ENCODE data around the gene CPLANE2.
A peak's percentile ranks its signal among the peaks of the same experiment; 100 is the strongest.
"Not testable (repeated sequence)": the region's sequence is repeated elsewhere in the genome, so short reads cannot be mapped to it uniquely, and the experiment has no call there.

CPLANE2 gene

GRCh38 chr1:16250524-16251251, 13.7 kb upstream of the CPLANE2 start:
- no peak overlapping the region for H3K4me3 ChIP-seq (ENCODE audit: low read length)
- DNase-seq (ENCODE audit: low read depth, low spot score) = no peak

- no peak overlapping the region for H3K4me3 ChIP-seq (ENCODE audit: low read length)
- peak; percentile 54 for DNase-seq (ENCODE audit: low read depth, low spot score)
Measured at GRCh38 chr1:16249596-16250241, 12.7 kb upstream of the CPLANE2 start.

GRCh38 chr1:16248603-16249516, 11.9 kb upstream of the CPLANE2 start:
- H3K4me3 ChIP-seq (ENCODE audit: low read length) = no peak overlapping the region
- peak; percentile 93 for DNase-seq (ENCODE audit: low read depth, low spot score)

GRCh38 chr1:16248007-16248436, 11.0 kb upstream of the CPLANE2 start:
- no peak for DNase-seq (ENCODE audit: low read depth, low spot score)
- H3K4me3 ChIP-seq (ENCODE audit: low read length) = no peak overlapping the region

GRCh38 chr1:16247441-16247840, 10.5 kb upstream of the CPLANE2 start:
- DNase-seq (ENCODE audit: low read depth, low spot score) = no peak

GRCh38 chr1:16246961-16247360, 10.0 kb upstream of the CPLANE2 start:
- no peak for DNase-seq (ENCODE audit: low read depth, low spot score)
- no peak overlapping the region for H3K4me3 ChIP-seq (ENCODE audit: low read length)

More at GRCh38 chr1:16247441-16247840, 10.5 kb upstream of the CPLANE2 start:
- no peak overlapping the region for H3K4me3 ChIP-seq (ENCODE audit: low read length)

GRCh38 chr1:16246239-16246638, 9.3 kb upstream of the CPLANE2 start:
- not testable (repeated sequence) for H3K4me3 ChIP-seq (ENCODE audit: low read length); DNase-seq (ENCODE audit: low read depth, low spot score)

- no peak overlapping the region for H3K4me3 ChIP-seq (ENCODE audit: low read length)
- no peak for DNase-seq (ENCODE audit: low read depth, low spot score)
Measured at GRCh38 chr1:16245476-16246196, 8.7 kb upstream of the CPLANE2 start.

GRCh38 chr1:16244650-16245285, 7.8 kb upstream of the CPLANE2 start:
- DNase-seq (ENCODE audit: low read depth, low spot score) = no peak
- H3K4me3 ChIP-seq (ENCODE audit: low read length) = no peak overlapping the region

- peak; percentile 79 for DNase-seq (ENCODE audit: low read depth, low spot score)
- H3K4me3 ChIP-seq (ENCODE audit: low read length) = no peak overlapping the region
Measured at GRCh38 chr1:16243936-16244649, 7.1 kb upstream of the CPLANE2 start.

GRCh38 chr1:16243215-16243610, 6.2 kb upstream of the CPLANE2 start:
- no peak overlapping the region for H3K4me3 ChIP-seq (ENCODE audit: low read length)
- no peak for DNase-seq (ENCODE audit: low read depth, low spot score)

GRCh38 chr1:16242556-16243214, 5.7 kb upstream of the CPLANE2 start:
- DNase-seq (ENCODE audit: low read depth, low spot score) = no peak
- no peak overlapping the region for H3K4me3 ChIP-seq (ENCODE audit: low read length)

- no peak for DNase-seq (ENCODE audit: low read depth, low spot score)
Measured at GRCh38 chr1:16241221-16241708, 4.3 kb upstream of the CPLANE2 start.

GRCh38 chr1:16239972-16240491, 3.0 kb upstream of the CPLANE2 start:
- H3K4me3 ChIP-seq (ENCODE audit: low read length) = no peak overlapping the region
- DNase-seq (ENCODE audit: low read depth, low spot score) = no peak

More at GRCh38 chr1:16241221-16241708, 4.3 kb upstream of the CPLANE2 start:
- no peak overlapping the region for H3K4me3 ChIP-seq (ENCODE audit: low read length)

- peak overlapping the region; percentile 87 for H3K4me3 ChIP-seq (ENCODE audit: low read length)
- no peak for DNase-seq (ENCODE audit: low read depth, low spot score)
Measured at GRCh38 chr1:16237343-16237830, 404 bp upstream of the CPLANE2 start.

- peak; percentile 76 for DNase-seq (ENCODE audit: low read depth, low spot score)
- H3K4me3 ChIP-seq (ENCODE audit: low read length) = peak overlapping the region; percentile 87
Measured at GRCh38 chr1:16235944-16236510, 956 bp downstream of the CPLANE2 start.

- DNase-seq (ENCODE audit: low read depth, low spot score) = no peak
- H3K4me3 ChIP-seq (ENCODE audit: low read length) = no peak overlapping the region
Measured at GRCh38 chr1:16235347-16235746, 1.6 kb downstream of the CPLANE2 start.
